GM12875 (cell line): ENCODE measurements around the gene MARS1.

Experiments
- H3K4me3 ChIP-seq: one replicate; pipeline ENCODE4 v1.5.1; 2011; ENCODE audit warnings: low read depth, low read length, control low read depth
- CTCF ChIP-seq: IDR thresholded peaks from 2 replicates; pipeline ENCODE4 v1.5.1; 2011; ENCODE audit warnings: low read depth, mild to moderate bottlenecking, control low read depth, inconsistent platforms, low read length, moderate library complexity, borderline replicate concordance; ENCODE audit not compliant: insufficient read depth

Gene MARS1

GRCh38 chr12:57470286-57470969 lies 17.4 kb upstream of the MARS1 start:
- TF ChIP-seq CTCF = no peak
- H3K4me3 ChIP-seq = no peak overlapping the region

- TF ChIP-seq CTCF = no peak
- no peak overlapping the region for H3K4me3 ChIP-seq
Observed at GRCh38 chr12:57470970-57471656, 16.8 kb upstream of the MARS1 start.

- no peak for TF ChIP-seq CTCF
- no peak overlapping the region for H3K4me3 ChIP-seq
Observed at GRCh38 chr12:57471661-57472060, 16.2 kb upstream of the MARS1 start.

DNA sequence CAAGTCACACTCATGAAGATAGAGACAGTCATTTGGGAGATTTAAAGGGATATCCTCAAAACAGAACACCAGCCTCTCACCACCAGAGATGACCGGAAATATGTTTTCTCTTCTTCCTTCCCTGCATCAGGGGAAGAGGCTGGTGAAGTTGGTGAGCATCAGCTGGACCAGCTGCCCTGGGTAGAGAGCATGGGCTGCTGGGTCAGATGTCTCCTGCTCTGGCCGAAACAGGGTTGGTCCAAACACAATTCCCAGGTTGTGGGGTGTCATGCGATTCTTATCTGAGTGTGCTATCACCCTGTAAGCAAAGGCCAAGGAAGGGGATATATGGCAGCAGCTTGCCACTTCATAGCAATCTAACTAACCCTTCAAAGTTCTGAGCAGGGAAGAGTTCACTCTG lies 15.5 kb upstream of the MARS1 start:
- no peak for TF ChIP-seq CTCF
- no peak overlapping the region for H3K4me3 ChIP-seq

DNA sequence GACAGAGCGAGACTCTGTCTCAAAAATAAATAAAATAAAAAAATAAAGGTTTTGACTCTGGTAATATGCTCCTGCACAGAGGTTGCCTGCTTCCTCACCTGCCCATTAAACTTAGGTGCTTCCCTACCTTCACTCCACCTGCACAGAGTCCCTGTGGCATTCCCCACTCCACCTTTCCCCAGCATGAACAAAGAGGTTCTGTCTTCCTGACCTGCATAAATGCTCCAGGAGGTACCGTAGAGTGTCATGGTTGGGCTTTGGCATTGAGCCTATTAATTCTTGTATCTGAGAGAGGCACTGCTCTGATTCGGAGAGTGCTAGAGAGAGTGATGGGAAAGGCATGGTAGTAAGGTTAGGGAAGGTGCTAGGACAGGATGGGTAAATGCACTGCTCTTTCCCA lies 14.5 kb upstream of the MARS1 start:
- no peak for TF ChIP-seq CTCF
- H3K4me3 ChIP-seq = no peak overlapping the region

DNA sequence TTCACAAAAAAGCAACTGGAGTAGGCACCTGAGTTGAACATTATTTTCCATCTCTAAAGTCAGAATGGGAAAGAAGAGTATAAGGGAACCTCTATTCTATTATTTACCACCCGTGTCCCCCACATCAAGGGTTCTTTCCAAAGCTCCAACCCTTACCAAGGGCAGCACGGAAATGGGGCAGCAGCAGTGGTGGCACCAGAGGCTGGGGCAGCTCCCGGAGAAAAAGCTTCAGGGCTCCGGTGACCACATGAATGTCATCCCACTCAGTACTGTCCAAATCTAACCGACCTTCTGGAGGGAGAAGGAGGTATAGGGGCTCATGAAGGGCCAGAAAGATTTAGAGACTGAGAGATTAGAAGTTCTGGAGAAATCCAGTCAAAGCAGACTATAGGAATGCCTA lies 14.0 kb upstream of the MARS1 start:
- no peak overlapping the region for H3K4me3 ChIP-seq
- no peak for TF ChIP-seq CTCF

GRCh38 chr12:57474430-57474829 lies 13.4 kb upstream of the MARS1 start:
- TF ChIP-seq CTCF = no peak
- no peak overlapping the region for H3K4me3 ChIP-seq
